OCI-LY3 (cell line): ENCODE measurements around the gene KCNG3.

ENCODE experiments used
- H2AFZ ChIP-seq: fragments of 200-600, 300-600 bp; shearing (Covaris generic); 2 replicates; pipeline ENCODE4 v1.6.0; 2014; ENCODE audit warnings: antibody characterized with exemption, low read depth, low read length
- H3K27ac ChIP-seq: fragments of 200-600, 300-600 bp; sonication (generic); 2 replicates; pipeline ENCODE4 v1.5.1; 2014; ENCODE audit warnings: mild to moderate bottlenecking, low read length, moderate library complexity, mixed read lengths
- H3K27me3 ChIP-seq: fragments of 200-600, 300-600 bp; sonication (generic); 2 replicates; pipeline ENCODE4 v1.6.1; 2014; ENCODE audit warnings: low read depth, low read length, mixed read lengths
- H3K36me3 ChIP-seq: fragments of 200-600, 300-600 bp; sonication (generic); replicated peaks from 2 replicates; pipeline ENCODE3; 2014; ENCODE audit warnings: low read depth, low read length, mixed read lengths
- H3K4me1 ChIP-seq: fragments of 300-600, 200-600 bp; sonication (generic); 2 replicates; pipeline ENCODE4 v1.6.1; 2014; ENCODE audit warnings: low read length, mixed read lengths
- H3K4me2 ChIP-seq: fragments of 200-600, 300-600 bp; sonication (generic); 2 replicates; pipeline ENCODE4 v1.6.1; 2014; ENCODE audit warnings: low read length, mixed read lengths
- H3K4me3 ChIP-seq: fragments of 300-600, 200-600 bp; sonication (generic); 2 replicates; pipeline ENCODE4 v1.5.1; 2014; ENCODE audit warnings: antibody characterized with exemption, mild to moderate bottlenecking, low read length, moderate library complexity
- H3K79me2 ChIP-seq: fragments of 300-600, 200-600 bp; shearing (Covaris generic); 2 replicates; pipeline ENCODE4 v1.6.1; 2014; ENCODE audit warnings: mild to moderate bottlenecking, low read length, mixed read lengths
- H3K9ac ChIP-seq: fragments of 300-600, 200-600 bp; shearing (Covaris generic); 2 replicates; pipeline ENCODE4 v1.6.0; 2014; ENCODE audit warnings: mild to moderate bottlenecking, low read length, moderate library complexity
- H3K9me3 ChIP-seq: fragments of 200-600, 300-600 bp; shearing (Covaris generic); 2 replicates; pipeline ENCODE4 v1.6.1; 2014; ENCODE audit warnings: low read length, mixed read lengths; ENCODE audit not compliant: insufficient read depth
- H4K20me1 ChIP-seq: fragments of 200-600, 300-600 bp; sonication (generic); 2 replicates; pipeline ENCODE4 v1.6.1; 2016; ENCODE audit warnings: low read length, mixed read lengths; ENCODE audit not compliant: insufficient read depth
- EZH2phosphoT487 ChIP-seq: fragments of 200-600 bp; shearing (Covaris generic); IDR thresholded peaks from 2 replicates; pipeline ENCODE4 v1.6.1; 2018; ENCODE audit warnings: antibody characterized with exemption, mixed run types, low read depth
- TF ChIP-seq, protein P1 (sequence below): fragments of 200-600, 300-600 bp; sonication (generic); IDR thresholded peaks from 2 replicates; pipeline ENCODE4 v1.5.1; 2014; ENCODE audit warnings: antibody characterized with exemption, low read length, low read depth

KCNG3 gene

GRCh38 chr2:42513252-42513918 lies 19.6 kb upstream of the KCNG3 start:
- Histone ChIP-seq H3K9ac (no peak overlapping the region), H2AFZ (no peak overlapping the region), H3K4me1 (peaks cover 13% of the 10 kb centered on the region), H4K20me1 (no peaks in the 10 kb centered on the region), H3K79me2 (no peaks in the 10 kb centered on the region), H3K36me3 (no peaks in the 10 kb centered on the region), H3K27me3 (no peaks in the 10 kb centered on the region), H3K9me3 (no peaks in the 10 kb centered on the region), H3K27ac (no peak overlapping the region), H3K4me3 (no peak overlapping the region), H3K4me2 (no peak overlapping the region)
- TF ChIP-seq, protein P1, sequence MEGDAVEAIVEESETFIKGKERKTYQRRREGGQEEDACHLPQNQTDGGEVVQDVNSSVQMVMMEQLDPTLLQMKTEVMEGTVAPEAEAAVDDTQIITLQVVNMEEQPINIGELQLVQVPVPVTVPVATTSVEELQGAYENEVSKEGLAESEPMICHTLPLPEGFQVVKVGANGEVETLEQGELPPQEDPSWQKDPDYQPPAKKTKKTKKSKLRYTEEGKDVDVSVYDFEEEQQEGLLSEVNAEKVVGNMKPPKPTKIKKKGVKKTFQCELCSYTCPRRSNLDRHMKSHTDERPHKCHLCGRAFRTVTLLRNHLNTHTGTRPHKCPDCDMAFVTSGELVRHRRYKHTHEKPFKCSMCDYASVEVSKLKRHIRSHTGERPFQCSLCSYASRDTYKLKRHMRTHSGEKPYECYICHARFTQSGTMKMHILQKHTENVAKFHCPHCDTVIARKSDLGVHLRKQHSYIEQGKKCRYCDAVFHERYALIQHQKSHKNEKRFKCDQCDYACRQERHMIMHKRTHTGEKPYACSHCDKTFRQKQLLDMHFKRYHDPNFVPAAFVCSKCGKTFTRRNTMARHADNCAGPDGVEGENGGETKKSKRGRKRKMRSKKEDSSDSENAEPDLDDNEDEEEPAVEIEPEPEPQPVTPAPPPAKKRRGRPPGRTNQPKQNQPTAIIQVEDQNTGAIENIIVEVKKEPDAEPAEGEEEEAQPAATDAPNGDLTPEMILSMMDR: peak; percentile 54
- TF ChIP-seq EZH2phosphoT487: no peak

- Histone ChIP-seq H3K4me2 (peak overlapping the region; percentile 66), H3K27ac (peak overlapping the region; percentile 46; the same call in 1 of the 2 replicates), H3K4me1 (peaks cover 13% of the 10 kb centered on the region), H3K27me3 (no peaks in the 10 kb centered on the region), H3K9ac (0 out of 2 replicates have a peak overlapping the region, but pooled peaks have one; percentile 20), H3K4me3 (peak overlapping the region; percentile 27; the same call in 1 of the 2 replicates), H3K9me3 (no peaks in the 10 kb centered on the region), H2AFZ (peak overlapping the region; percentile 52; the same call in 1 of the 2 replicates), H3K36me3 (no peaks in the 10 kb centered on the region), H3K79me2 (no peaks in the 10 kb centered on the region), H4K20me1 (no peaks in the 10 kb centered on the region)
- TF ChIP-seq, protein P1: no peak
- TF ChIP-seq EZH2phosphoT487: no peak
Observed at GRCh38 chr2:42510608-42511243, 16.9 kb upstream of the KCNG3 start.

DNA sequence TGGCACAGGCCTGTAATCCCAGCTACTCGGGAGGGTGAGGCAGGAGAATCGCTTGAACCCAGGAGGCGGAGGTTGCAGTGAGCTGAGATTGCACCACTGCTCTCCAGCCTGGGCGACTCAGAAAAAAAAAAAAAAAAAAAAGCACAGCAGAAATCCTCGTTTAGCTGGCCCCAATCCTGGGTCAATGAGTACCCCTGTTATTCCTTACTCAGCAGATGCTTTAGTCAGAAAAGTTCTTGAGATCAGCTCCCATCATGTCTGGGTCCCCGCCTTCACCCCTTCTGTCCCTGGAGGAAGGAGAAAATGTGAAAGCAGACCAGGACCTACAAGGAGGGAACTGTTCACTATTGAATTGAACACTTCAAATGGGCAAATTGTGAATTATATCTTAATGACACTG lies 16.4 kb upstream of the KCNG3 start:
- H3K9me3 ChIP-seq: no peaks in the 10 kb centered on the region
- peak overlapping the region; percentile 46; the same call in 1 of the 2 replicates for H3K27ac ChIP-seq

More for the DNA sequence above, 16.4 kb upstream of the KCNG3 start:
- Histone ChIP-seq H3K4me2 (peak overlapping the region; percentile 66), H3K27me3 (no peaks in the 10 kb centered on the region), H3K79me2 (no peaks in the 10 kb centered on the region), H3K36me3 (no peaks in the 10 kb centered on the region), H3K4me3 (no peak overlapping the region), H3K4me1 (peaks cover 13% of the 10 kb centered on the region), H2AFZ (peak overlapping the region; percentile 52; the same call in 1 of the 2 replicates), H3K9ac (0 out of 2 replicates have a peak overlapping the region, but pooled peaks have one; percentile 20), H4K20me1 (no peaks in the 10 kb centered on the region)
- TF ChIP-seq, protein P1: no peak
- TF ChIP-seq EZH2phosphoT487: no peak
